H1 (cell line): ENCODE results near the gene MACROD2. TPM values are rescaled to one million over a fixed set of nuclear protein-coding genes. Genes with fewer than 3 reads are reported as not detected.

Experiments used
- BRCA1 ChIP-seq: IDR thresholded peaks from 2 replicates; pipeline ENCODE4 v1.6.1; 2012; ENCODE audit warnings: low read depth, low read length, improper control_type of control experiment
- CTBP2 ChIP-seq: IDR thresholded peaks from 2 replicates; pipeline ENCODE4 v1.7.0; 2011; ENCODE audit warnings: borderline replicate concordance, mild to moderate bottlenecking, moderate library complexity, mixed read lengths, low read length; ENCODE audit not compliant: insufficient read depth, insufficient read length
- EZH2 ChIP-seq: fragments of 200-600 bp; sonication (generic); IDR thresholded peaks from 2 replicates; pipeline ENCODE4 v1.7.1; 2012; ENCODE audit warnings: low read depth, mild to moderate bottlenecking, moderate library complexity, low read length, inconsistent platforms; ENCODE audit not compliant: severe bottlenecking
- GTF2F1 ChIP-seq: IDR thresholded peaks from 2 replicates; pipeline ENCODE4 v1.6.1; 2012; ENCODE audit warnings: low read depth, low read length, improper control_type of control experiment, borderline replicate concordance
- KDM4A ChIP-seq: IDR thresholded peaks from one replicate; pipeline ENCODE4 v1.7.1; 2012; ENCODE audit warnings: low read depth, mild to moderate bottlenecking, moderate library complexity, low read length, inconsistent platforms; ENCODE audit not compliant: severe bottlenecking
- KDM5A ChIP-seq: fragments of 200-600 bp; IDR thresholded peaks from 2 replicates; pipeline ENCODE4 v1.7.1; 2012; ENCODE audit warnings: mild to moderate bottlenecking, low read length, inconsistent platforms, mixed read lengths
- SIRT6 ChIP-seq: IDR thresholded peaks from one replicate; pipeline ENCODE4 v1.7.1; 2012; ENCODE audit warnings: low read length, inconsistent platforms
- SP2 ChIP-seq: IDR thresholded peaks from 2 replicates; pipeline ENCODE4 v1.6.1; 2012; ENCODE audit warnings: mild to moderate bottlenecking, low read length, inconsistent platforms
- SP4 ChIP-seq: IDR thresholded peaks from 2 replicates; pipeline ENCODE4 v1.6.1; 2012; ENCODE audit warnings: low read length, inconsistent platforms
- ZNF274 ChIP-seq: IDR thresholded peaks from 2 replicates; pipeline ENCODE4 v1.7.0; 2012; ENCODE audit warnings: low read length, borderline replicate concordance; ENCODE audit errors: extremely low read depth
- polyA plus RNA-seq, 7 experiments: library from polyadenylated mRNA; depleted of rRNA in 3 of 7; stranded (reverse) in 5 of 7; unstranded in 2 of 7; fragments of >200 nt in 5 of 7; fragments of 200-250 nt in 2 of 7; gene quantifications; 1 replicate in 5 of 7; 2 replicates in 1 of 7; 4 replicates in 1 of 7; pipeline versions ENCODE4 v1.2.1 to v1.2.3, GENCODE V29; 2011 to 2013; ENCODE audit warnings: missing spikeins in 2 of 7, mixed read lengths in 2 of 7
- total RNA-seq: library from RNA; stranded (reverse); fragmentation: NEBNext Ultra II Directional; extraction: Animal tissue kit (Norgen Biotek cat#: 25700); gene quantifications from 2 replicates; pipeline ENCODE4 v1.2.1, GENCODE V29; 2021
- TF ChIP-seq, protein P1 (sequence below): fragments of 300-600 bp; sonication (generic); IDR thresholded peaks from 2 replicates; pipeline ENCODE4 v1.7.1; 2012; ENCODE audit warnings: low read length, moderate library complexity, mild to moderate bottlenecking, inconsistent platforms; ENCODE audit not compliant: insufficient replicate concordance
- TF ChIP-seq, protein P2 (sequence below): IDR thresholded peaks from 2 replicates; pipeline ENCODE4 v1.6.1; 2012; ENCODE audit warnings: inconsistent platforms

The MACROD2 gene
- total and polyA plus RNA-seq, 2 of the 8 experiments (the other 6 are each of a cell fraction or from before 2014, with no cell fraction given) = 0.70 to 3.9 TPM

- TF ChIP-seq, protein P1, sequence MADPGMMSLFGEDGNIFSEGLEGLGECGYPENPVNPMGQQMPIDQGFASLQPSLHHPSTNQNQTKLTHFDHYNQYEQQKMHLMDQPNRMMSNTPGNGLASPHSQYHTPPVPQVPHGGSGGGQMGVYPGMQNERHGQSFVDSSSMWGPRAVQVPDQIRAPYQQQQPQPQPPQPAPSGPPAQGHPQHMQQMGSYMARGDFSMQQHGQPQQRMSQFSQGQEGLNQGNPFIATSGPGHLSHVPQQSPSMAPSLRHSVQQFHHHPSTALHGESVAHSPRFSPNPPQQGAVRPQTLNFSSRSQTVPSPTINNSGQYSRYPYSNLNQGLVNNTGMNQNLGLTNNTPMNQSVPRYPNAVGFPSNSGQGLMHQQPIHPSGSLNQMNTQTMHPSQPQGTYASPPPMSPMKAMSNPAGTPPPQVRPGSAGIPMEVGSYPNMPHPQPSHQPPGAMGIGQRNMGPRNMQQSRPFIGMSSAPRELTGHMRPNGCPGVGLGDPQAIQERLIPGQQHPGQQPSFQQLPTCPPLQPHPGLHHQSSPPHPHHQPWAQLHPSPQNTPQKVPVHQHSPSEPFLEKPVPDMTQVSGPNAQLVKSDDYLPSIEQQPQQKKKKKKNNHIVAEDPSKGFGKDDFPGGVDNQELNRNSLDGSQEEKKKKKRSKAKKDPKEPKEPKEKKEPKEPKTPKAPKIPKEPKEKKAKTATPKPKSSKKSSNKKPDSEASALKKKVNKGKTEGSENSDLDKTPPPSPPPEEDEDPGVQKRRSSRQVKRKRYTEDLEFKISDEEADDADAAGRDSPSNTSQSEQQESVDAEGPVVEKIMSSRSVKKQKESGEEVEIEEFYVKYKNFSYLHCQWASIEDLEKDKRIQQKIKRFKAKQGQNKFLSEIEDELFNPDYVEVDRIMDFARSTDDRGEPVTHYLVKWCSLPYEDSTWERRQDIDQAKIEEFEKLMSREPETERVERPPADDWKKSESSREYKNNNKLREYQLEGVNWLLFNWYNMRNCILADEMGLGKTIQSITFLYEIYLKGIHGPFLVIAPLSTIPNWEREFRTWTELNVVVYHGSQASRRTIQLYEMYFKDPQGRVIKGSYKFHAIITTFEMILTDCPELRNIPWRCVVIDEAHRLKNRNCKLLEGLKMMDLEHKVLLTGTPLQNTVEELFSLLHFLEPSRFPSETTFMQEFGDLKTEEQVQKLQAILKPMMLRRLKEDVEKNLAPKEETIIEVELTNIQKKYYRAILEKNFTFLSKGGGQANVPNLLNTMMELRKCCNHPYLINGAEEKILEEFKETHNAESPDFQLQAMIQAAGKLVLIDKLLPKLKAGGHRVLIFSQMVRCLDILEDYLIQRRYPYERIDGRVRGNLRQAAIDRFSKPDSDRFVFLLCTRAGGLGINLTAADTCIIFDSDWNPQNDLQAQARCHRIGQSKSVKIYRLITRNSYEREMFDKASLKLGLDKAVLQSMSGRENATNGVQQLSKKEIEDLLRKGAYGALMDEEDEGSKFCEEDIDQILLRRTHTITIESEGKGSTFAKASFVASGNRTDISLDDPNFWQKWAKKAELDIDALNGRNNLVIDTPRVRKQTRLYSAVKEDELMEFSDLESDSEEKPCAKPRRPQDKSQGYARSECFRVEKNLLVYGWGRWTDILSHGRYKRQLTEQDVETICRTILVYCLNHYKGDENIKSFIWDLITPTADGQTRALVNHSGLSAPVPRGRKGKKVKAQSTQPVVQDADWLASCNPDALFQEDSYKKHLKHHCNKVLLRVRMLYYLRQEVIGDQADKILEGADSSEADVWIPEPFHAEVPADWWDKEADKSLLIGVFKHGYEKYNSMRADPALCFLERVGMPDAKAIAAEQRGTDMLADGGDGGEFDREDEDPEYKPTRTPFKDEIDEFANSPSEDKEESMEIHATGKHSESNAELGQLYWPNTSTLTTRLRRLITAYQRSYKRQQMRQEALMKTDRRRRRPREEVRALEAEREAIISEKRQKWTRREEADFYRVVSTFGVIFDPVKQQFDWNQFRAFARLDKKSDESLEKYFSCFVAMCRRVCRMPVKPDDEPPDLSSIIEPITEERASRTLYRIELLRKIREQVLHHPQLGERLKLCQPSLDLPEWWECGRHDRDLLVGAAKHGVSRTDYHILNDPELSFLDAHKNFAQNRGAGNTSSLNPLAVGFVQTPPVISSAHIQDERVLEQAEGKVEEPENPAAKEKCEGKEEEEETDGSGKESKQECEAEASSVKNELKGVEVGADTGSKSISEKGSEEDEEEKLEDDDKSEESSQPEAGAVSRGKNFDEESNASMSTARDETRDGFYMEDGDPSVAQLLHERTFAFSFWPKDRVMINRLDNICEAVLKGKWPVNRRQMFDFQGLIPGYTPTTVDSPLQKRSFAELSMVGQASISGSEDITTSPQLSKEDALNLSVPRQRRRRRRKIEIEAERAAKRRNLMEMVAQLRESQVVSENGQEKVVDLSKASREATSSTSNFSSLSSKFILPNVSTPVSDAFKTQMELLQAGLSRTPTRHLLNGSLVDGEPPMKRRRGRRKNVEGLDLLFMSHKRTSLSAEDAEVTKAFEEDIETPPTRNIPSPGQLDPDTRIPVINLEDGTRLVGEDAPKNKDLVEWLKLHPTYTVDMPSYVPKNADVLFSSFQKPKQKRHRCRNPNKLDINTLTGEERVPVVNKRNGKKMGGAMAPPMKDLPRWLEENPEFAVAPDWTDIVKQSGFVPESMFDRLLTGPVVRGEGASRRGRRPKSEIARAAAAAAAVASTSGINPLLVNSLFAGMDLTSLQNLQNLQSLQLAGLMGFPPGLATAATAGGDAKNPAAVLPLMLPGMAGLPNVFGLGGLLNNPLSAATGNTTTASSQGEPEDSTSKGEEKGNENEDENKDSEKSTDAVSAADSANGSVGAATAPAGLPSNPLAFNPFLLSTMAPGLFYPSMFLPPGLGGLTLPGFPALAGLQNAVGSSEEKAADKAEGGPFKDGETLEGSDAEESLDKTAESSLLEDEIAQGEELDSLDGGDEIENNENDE = no peak
- TF ChIP-seq KDM4A = no peak
- TF ChIP-seq CTBP2 = no peak
- TF ChIP-seq, protein P2, sequence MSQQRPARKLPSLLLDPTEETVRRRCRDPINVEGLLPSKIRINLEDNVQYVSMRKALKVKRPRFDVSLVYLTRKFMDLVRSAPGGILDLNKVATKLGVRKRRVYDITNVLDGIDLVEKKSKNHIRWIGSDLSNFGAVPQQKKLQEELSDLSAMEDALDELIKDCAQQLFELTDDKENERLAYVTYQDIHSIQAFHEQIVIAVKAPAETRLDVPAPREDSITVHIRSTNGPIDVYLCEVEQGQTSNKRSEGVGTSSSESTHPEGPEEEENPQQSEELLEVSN = no peak
- TF ChIP-seq ZNF274 = no peak
- no peak for TF ChIP-seq KDM5A
- TF ChIP-seq SP4 = no peak
- no peak for TF ChIP-seq BRCA1
- no peak for TF ChIP-seq SIRT6
- TF ChIP-seq SP2 = no peak
- no peak for TF ChIP-seq EZH2
- no peak for TF ChIP-seq GTF2F1
Measured at GRCh38 chr20:14259689-14260088, 264.4 kb downstream of the MACROD2 start (continued).
